GM11168 (cell line): ENCODE measurements around the gene ADIG.
"Not testable (repeated sequence)": the region's sequence is repeated elsewhere in the genome, so short reads cannot be mapped to it uniquely, and the experiment has no call there.

Experiments used
- in situ Hi-C: fragments of 300-500 bp; cut with MboI; formaldehyde crosslinking; loops from one replicate; pipeline ENCODE4 v1.12.0; 2022; ENCODE audit warnings: low sequenced_read_pairs; ENCODE audit not compliant: unreplicated experiment

Gene ADIG

DNA sequence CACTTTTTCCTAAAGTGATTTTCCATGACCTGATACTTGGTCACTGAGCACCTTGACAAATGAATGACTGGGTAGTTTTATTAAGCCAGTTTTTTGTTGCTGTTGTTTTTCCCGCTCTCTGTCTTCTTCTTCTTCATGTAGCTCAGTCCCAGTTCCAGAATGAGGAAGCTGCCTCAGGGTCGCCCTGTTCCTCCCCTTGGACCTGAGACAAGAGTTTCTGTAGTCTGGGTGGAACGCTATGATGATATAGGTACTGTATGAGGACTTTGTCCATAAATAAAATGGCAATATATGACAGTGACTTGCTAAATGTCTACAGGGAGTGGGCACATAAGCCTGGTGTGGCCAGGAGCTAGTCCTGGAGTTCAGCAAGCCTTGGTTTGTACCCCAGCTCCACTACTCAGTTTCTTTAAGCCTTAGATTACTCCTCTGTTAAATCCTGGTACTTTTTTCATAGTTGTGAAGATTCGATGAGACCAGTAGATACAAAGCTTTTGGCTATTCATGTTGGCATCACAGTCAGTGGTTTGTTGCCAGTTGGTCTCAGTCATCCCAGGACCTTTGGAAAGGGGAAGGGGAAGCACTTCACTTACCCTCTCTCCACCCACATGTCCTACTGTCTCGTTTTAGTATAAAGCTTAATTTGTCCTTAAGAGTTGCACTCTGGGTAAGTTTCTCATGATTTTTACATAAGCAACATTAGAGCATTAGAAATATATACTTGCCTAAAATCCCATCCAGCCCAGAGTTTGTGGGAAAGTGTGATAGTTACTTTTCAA lies 11.1 kb upstream of the ADIG start:
- in situ Hi-C loops = no loop called here

DNA sequence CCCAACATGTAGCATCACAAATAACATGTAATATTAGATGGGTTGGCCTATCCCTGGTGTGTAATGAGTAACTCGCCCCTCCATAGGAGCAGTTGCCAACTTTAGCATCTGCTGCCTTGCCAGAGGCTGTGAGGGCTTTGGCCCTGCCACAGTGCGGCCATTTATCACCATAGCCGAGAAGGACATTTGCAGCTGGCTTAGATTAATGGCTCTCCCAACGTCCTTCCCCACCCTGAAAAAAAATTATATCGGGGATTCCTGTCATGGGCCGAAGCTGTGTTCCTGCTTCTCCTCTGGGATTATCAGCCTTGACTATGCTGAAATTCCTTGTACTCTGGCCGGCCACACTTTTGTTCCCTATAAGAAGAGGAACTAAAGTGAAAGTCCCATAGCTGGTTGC lies 7.6 kb upstream of the ADIG start:
- in situ Hi-C loops = no loop called here

DNA sequence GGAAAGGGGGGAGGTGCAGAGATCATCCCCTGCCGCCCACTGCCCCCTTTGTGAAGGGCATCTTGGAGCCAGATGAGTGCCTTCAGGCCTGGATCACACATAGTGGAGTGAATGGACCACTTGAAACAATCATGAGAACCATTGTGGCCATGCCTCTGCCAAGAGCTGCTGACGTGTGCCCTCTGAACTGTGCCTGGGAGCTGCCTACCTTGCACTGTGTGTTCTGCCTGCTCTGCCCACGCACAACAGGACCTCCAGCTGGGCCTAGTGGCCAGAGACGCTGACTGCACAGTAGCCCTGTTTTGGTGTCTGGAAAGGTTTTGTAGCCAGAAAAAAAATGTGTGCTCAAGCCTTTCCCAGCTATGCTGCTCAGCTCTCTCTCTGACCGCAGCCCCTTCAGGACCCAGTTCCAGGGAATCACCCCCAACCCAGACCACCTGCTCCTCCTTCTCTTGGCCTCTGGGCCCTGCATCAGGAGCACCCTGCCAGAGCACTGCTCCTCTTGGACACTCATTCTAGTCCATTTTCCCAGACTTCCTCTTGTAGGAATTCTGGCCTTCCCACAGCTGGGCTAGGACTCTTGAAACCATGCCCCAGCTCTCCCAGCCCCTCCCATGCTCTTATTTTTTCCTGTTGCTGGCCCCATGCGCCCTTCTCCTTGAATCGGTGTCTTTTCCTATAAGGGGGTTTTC lies 1.6 kb upstream of the ADIG start:
- in situ Hi-C loops = no loop called here

DNA sequence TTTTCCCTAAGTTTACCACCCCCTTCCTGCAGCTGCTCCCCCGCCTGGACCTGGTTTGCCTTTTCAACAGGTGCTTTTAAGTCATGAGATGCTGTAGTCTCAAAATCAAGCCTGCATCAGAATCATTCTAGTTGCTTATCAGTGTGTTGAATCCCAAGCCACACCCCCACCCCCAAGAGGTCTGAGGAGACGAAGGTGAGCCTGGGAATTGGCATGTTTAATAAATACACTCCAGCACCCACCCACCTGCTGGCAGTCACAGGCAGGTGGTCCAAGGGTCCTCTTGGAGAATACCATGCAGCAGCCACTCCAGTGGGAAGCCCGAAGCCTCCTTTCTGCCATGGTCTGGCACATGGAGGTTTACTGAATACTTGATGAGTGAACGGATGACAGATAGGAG lies 1.1 kb upstream of the ADIG start:
- in situ Hi-C loops = no loop called here

DNA sequence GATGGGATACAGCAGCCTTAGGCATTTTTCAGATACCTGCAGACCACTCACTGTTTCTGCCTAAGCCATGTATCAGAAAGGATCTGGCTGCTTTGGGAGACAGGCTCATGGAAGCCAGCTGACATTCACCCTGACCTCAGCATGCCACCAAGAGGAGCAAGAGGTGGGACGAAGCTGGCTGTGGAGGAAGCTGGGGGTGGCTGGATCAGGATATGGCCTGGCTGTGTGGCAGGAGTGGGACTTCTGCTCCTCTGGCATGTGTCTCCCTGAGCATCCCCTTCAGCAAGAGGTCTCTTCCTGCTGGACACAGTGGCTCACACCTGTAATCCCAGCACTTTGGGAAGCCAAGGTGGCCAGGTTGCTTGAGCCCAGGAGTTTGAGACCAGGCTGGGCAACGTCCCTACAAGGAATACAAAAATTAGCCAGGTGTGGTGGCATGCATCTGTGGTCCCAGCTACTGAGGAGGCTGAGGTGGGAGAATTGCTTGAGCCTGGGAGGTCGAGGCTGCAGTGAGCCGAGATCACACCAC lies 897 bp downstream of the ADIG start:
- in situ Hi-C loops = no loop called here

DNA sequence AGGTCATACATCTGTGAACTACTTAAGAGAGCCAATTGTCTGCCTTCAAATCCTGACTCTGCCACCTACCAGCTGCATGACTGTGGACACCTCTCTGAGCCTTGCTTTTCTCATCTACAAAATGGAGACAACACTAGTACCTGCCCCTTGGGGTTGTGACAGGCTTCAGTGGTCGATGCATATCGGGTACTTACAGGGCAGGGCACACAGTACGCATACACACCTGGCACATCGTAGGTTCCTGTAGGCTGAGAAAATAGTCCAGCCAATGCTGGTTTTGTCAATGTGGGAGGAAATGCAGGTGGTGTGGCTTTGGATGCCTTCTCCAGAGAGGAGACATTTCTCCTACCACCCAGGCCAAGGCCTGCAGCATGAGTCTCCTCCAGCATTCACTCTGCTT lies 2.3 kb downstream of the ADIG start:
- in situ Hi-C loops = no loop called here

DNA sequence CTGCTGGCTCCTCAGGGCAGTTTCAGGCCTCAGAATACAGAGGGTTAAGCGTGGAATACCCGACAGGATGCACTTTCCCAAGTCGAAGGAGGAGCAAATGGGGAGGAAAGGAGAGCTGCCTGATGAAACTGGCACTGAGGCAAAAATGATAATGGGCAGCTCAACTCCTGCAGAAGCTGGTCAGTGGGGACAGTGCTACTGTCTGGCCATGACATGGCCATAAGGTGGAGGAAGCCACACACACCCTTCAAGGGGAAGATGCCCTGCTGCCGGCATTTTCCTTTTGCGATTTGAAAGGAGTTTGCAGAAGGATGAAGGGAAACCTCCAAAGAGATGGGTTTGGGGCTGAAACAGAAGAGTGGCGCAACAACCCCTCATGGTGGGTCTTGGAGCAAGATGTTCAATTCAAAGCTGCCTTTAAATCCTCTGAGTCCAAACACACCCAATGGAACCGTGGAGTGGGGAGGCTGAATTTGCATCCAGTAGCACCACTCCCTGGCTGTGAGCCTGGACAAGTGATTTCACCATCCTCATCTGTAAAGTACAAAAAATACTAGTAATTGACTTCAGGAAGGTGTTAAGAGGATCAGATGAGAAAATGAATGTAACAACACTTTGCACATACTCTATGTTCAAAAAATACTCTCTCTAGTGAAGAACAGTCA lies 3.2 kb downstream of the ADIG start:
- in situ Hi-C loops = no loop called here

DNA sequence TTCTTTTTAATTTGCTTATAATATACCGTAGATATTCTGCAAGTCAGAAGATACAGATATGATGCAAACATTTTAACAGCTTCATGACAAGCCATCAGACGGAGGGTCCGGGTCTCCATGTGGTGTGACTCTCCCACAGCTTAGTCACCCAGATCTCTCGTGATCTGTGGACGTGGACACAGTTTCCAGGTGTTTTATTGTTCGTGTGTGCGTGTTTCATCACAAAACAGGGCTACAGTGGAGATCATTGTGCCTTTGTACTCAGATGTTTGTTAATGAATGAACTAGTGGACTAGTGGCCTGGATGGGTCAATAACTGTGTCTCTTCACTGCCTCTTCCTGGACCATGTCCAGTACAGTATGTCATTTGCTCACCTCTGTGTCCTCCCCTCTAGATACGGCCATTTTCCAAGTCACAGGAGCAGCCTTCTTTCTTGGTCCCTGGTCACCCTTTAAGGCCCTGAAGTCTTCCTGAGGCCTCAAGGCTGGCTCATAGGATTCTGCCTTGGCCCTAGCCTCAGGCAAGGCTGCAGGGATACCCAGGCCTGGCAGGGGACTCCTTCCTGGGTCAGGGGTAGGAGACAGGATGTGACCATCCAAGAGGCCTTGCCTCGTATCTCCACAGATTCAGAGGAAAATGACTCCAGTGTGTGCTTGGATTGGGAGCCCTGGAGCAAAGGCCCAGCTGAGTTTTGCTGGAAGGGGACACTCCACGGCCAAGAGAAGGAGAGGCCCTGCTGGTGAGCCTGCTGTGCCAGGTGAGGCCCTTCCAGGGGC lies 4.6 kb downstream of the ADIG start:
- in situ Hi-C loops = no loop called here

DNA sequence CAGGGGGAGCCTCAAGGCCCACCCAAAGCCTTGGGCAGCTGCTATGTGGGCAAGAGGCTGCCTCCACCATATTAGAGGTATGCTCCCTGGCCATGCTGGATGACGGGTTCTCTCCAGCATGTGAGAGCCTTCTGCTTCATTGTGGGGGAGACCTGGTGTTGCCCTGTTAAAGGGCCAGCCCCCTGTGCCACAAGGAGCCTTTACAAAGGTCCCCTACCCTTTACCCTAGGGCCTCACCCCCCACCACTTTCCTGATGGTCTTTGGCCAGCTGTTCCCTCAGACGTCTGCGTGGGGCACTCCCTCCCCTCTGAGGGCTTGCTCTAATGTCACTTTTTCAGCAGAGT lies 5.2 kb downstream of the ADIG start:
- in situ Hi-C loops = no loop called here

DNA sequence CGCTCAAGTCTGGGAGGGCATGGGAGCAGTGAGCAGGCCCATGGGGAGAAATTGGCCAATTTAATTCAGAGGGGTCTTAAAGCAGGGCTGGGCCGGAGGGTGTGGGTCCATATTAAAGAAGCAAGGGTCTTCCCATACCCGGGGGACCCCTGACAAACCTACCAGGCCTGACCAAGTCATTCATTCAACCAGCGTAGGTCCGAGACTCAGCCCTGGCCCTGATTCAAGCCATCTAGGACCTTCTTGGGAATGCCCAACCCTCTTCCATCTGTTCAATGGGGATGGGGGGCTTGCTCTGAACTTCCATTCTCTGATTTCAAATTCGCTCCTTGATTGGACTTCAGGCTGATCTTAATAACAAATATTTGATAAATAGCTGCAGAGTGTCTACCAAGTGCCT lies 7.3 kb downstream of the ADIG start:
- in situ Hi-C loops = no loop called here

DNA sequence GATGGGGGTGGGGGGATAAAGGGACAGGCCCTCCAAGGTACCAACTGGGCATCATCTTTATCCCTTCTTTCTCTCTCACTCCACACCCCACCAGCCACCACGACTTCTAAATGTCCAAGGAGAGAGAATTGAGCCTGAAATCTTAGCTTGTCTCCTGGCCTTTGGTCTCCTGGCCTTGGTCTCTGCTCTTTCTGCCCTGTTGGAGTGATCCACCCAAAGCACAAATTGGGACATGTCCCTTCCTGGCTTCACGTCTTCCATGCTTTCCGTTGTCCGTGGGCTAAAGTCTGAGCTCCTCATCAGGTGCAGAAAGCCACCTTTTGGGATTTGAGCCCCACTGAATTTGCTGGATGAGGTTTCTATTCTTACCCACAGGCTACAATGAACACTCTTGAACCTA lies 8.4 kb downstream of the ADIG start:
- in situ Hi-C loops = no loop called here

DNA sequence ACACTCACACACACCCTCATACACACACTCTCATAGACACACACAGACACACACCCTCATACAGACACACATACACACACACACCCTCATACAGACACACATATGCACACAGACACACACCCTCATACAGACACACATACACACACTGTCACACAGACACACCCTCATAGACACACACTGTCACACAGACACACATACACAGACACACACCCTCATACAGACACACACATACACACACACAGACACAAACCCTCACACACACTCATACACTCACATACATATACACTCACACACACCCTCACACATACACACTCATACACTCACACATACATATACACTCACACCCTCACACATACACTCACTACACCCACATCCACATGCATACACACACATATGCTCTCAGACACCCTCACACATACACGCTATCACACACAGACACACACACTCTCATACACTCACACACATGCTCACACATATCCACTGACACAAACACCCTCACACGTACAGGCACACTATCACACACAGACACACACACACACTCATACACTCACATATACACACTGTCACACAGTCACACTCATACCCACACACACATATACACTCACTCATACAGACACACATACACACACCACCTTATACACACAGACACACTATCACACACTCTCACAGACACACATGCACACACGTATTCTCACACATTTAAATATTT lies 9.1 kb downstream of the ADIG start:
- in situ Hi-C loops = no loop called here

DNA sequence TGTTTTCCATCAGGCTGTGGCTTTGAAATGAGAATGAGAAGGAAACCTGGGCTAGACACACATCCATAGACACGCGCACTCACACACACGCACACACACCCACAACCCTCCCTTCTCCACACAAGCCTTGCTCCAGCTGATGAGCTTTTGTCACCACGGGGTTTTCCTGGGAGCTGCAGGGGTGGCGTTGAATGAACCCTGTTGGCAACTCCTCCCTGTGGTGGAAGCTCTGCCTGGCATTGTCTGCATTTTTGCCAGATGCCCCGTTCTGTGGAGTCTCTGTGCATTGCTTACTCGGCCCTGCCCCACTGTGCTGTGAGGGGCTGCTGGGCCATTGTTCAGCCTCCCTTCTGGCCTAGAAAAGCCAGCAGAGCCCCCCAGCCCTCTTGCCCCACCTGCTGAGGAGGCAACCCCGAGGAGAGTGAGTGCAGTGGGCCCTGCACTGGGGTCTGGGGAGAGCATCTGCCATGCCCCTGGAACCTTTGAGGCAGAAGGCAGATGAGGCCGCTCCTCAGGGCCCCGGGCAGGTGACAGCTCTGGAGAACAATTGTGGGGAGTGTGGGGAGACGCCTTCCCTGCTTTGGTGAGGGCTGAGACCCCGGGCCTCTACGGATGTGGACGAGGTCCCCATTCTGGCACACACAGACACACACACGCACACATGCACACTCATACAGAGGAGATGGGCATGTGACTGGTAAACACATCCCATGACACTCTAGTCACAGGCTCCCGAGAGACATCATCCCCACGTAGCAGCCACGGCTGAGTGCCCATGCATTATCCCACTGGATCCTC lies 9.9 kb downstream of the ADIG start:
- in situ Hi-C loops = no loop called here

DNA sequence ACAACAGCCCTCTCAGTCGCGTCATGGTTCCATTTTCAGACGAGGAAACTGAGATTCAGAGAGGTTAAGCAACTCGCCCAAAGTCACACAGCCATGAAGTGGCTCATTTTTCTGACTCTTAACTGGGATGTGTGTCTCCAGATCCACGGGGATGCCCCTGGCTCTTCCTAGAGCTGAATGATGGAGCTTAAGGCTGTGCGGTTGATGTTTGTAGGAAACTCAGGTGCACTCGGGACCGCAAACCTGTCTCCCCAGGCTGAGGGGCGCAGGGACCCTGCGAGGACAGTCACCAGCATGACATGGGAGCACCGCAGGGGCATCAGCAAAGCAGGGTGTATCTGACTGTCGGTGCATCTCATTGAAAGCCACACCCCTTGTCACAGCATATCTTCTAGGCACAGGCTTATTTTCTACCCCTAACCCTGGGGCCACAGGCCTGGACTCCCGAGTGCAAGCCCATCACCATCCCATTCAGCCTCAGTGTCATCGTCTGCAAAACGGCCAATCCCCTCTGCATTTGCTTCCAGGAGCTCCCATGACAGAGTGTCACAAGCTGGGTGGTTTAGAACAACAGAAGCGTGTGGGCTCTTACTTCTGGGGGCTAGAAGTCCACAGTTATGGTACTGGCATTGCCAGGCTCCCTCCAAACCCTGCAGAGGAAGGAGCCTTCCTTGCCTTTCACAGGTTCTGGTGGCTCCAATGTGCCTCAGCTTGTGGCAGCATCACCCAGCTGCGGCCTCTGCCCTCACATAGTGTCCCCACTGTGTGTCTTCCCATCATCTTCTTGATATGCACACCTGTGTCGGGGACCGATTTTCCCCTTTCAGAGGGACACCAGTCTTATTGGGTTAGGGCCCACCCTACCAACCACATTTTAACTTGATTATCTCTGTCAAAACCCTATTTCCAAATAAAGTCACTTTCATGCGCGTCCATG lies 10.7 kb downstream of the ADIG start:
- in situ Hi-C loops = no loop called here

DNA sequence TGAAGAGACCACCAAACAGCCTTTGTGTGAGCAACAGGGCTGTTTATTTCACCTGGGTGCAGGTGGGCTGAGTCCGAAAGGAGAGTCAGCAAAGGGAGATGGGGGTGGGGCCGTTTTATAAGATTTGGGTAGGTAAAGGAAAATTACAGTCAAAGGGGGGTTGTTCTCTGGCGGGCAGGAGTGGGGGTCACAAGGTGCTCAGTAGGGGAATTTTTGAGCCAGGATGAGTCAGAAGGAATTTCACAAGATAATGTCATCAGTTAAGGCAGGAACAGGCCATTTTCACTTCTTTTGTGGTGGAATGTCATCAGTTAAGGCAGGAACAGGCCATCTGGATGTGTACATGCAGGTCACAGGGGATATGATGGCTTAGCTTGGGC lies 11.4 kb downstream of the ADIG start:
- in situ Hi-C loops = not testable (repeated sequence)

DNA sequence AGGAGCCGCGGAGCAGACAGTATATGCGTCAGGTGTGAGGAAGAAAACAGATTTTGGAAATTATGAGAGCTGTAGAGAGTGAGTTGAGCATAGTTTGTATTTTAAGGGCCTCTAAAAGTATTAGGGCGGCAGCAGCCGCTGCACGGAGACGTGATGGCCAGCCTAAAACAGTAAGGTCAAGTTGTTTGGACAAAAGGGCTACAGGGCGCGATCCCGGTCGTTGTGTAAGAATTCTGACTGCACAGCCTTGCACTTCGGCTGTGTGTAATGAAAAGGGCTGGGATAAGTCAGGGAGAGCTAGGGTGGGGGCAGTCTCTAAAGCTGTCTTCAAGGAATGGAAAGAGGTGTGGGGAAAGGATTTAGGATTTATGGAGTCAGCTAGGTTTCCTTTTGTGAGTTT lies 13.3 kb downstream of the ADIG start:
- in situ Hi-C loops = not testable (repeated sequence)

DNA sequence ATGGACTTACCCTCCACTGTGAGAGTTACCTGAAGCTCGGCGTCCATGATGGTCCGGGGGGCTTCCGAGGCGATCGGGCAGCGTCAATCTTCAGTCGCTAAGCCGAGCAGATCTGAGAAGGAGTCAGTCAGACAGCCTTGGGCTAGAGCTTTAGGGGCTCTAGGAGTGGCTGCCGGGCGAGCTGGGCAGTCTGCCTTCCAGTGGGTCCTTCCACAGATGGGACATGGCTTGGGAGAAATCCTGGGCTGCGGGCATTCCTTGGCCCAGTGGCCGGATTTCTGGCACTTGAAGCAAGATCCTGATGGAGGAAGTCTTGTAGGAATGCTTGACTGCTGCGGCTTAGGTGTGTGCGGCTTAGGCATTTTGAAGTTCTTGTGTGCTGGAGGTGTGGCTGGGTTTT lies 14.9 kb downstream of the ADIG start:
- in situ Hi-C loops = not testable (repeated sequence)

DNA sequence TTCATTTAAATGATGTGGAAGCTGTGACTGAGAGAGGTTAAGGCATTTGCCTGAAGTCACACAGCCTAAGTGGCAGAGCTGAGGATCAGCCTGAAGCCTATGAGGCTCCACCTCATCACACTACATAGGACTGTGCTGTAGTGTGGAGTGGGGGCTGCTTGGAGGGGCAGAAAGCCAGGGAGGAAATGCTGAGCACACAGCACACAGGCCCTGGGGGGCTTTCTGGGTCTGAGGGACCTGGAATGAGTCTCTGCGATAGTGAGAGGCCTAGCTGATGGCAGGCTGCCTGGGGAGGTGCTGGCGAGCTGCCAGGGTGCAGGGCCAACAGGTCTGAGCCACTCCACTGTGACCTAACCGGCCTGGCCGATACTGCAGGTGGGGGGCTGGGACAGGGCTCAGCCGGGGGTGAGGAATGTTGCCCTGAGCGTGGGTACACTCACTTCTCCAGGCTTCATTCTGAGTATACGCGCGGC lies 18.4 kb downstream of the ADIG start:
- in situ Hi-C loops = no loop called here
